NCI-H146 treated with DMSO at 0.1 percent for 48 hours (cell line): Measurements from ENCODE around the gene INSYN2B.

Experiments
- DNase-seq: peaks from one replicate; lab custom pipeline; 2025; ENCODE audit not compliant: unreplicated experiment; lab: John Stamatoyannopoulos, UW

INSYN2B gene

DNA sequence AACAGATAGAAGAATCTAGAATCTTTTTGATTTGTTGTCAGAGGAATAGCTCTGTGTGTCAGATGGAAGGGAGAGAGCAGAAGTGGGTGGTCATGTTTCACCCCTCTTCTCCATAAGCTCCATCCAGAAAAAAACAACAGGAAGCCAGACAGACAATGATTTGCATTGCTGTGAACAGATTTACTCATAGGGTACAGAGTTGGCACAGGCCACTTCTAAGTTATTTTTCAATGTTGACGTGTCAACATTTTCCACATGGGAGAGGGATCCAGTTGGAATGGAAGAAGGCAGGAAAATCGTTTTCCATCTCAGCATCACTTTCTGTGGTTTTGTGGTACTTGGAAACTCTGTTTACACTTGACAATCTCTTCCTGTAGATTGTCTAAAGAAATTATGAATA is 86.7 kb downstream of the INSYN2B start:
- DNase-seq: no peak

DNA sequence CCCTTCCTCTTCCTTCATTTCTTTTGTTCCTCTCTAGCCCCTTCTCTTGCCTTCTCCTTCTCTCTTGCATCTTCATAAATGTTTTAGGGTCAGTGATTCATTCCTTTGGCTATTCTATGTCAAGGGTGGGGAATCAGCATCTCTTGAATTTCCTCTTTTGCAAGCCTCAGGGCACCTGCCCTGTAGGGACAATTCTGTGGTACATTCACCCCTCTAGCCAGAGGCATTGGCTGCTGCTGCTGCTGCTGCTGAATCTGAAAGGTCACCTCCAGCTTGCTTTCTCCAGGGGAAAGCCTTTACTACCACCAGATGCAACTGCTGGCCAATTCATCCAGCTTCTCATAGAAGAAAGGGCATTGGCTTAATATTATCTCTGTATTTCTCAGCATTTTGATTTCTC is 87.3 kb downstream of the INSYN2B start:
- no peak for DNase-seq

DNA sequence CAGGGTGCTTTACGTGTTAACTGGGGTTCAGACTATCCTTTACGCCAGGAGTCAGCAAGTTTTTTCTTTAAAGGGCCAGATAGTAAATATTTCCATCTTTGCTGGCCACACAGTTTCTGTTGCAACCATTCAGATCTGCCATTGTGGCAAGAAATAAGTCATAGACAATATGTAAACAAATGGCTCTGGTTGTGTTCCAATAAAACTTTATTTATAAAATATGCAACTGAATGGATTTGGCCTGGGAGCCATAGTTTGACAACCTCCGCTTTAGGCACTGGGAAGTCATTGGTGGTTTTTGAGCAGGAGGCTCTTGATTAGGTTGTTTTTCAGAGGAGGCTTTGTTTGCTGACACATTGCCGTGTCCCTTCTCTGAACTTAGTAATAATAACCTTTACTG is 90.7 kb downstream of the INSYN2B start:
- DNase-seq: no peak

DNA sequence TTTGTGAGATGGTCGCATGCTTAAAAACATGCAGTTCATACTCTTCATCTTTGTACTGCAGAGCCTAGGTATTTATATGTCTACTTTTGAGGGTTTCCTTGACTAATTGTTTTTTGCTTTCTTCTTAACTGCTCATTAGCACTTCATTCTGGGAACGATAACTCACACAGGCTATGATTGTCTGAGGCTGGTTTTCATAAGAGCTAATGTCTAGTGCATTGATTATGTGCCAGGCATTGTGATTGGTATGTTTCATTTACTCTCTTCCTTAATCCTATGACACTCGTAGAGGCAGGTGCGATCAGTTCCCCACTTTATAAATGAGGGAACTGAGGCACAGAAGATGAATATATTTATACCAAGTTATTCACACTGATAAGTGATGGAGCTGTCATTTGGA is 93.6 kb downstream of the INSYN2B start:
- DNase-seq: no peak

DNA sequence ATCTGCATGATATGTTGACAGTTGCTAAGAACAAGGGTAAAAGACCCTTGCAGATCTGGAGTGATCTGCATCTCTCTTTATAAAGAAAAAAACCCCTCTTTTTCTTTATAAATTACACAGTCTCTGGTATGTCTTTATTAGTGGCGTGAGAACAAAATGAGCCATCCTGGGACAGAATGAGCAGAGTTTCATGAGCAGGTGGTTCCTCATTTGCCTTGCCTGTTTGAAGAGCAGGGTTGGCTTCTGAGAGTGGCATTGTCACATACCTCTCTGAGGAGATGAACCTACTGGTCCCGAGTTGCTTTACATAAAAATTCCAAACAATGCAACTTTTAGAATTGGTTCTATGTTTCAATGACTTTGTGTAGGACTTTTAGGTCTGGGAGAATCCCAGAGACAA is 94.3 kb downstream of the INSYN2B start:
- DNase-seq: no peak

DNA sequence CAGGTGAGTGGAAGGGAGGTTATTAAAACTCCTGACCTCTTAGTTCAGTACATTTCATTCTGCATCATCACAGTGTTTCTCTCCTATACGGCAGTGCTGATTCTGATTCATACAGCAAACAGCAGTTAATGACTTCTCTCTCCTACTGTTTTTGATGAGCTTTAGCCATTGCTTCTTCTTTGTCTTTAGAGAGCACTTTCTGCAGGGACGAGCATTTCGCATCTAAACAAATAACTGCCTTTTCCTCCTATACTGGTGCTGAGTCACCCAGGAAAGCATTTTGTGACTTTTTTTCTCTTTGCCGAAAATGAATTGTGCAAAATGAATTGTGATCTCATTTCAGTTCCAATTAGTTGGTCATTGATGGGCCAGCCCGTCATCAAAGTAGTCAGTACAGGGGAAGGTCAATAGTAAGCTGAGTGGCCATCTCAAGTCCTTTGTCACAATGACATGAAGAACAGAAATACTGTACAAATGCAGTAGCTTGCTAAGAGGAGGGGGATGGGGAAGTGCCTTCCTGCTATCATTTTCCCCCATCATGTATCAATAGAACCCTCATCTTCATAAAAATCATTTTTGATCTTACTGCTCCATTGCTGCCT is 98.5 kb downstream of the INSYN2B start:
- no peak for DNase-seq

DNA sequence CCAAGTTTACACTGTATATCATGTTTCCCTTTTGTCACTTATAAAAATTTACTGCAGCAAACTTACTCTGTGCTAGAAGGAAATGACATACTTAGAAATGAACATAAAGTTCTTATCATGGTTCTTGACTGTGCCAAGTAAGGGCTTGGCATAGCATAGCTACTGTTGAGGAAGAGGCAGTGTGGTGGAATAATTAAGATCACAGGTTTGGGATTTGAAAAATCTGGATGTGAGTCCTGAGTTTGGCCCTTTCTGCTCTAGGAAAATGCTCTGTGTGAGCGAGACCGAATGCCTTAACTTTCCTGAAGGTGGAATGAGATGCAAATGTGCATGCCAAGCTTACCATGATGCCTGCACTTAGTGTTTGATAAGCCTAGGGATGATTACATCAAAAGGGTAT is 99.5 kb downstream of the INSYN2B start:
- DNase-seq: no peak

DNA sequence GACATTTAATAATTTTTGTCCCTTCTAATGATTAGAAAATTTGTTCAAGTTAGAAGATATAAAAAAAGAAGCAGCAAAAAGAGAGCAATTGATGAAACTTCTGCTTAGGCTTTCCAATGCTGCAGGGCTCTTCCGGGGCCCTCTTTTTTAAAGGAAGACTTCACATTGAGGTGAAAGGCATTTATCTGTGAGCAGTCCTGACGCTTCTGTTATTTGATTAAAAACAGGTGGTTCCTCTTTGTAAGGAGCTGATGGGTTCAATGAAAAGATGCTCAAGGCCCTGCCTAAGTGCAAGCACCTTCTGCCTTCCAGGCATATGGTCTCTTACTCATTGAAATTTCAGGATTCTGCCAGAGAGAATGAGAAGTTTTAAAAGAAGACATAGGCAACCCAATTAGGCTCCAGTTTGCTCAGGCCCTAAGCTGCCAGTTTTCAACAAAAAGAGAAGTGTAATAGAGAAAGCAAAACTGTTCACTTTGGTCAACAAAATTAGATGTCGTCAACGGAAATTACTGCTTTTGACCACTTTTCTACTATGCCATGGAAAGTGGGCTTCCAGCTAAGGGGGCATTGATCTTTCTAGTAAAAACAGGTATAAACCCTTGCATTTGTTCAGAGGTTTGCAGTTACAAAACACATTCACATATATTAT is 100.2 kb downstream of the INSYN2B start:
- no peak for DNase-seq

DNA sequence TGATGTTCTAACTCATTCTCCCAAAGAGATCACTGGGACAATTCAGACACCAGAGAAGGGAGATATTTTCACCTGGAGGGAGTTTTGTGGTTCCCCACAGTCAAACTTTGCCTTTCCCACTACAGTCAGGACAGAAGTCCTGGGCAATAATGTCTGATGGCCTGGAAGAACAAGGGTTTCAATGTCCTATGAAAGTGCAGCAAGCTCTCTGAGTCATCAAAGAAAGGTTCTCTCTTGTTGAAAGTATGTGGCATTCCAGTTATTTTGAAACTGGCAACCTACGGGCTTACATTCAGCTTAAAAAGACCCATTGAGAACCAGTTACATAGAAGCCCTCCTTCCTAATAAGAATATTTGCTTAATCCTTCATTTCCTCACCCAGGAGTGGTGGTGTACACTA is 103.9 kb downstream of the INSYN2B start:
- no peak for DNase-seq

DNA sequence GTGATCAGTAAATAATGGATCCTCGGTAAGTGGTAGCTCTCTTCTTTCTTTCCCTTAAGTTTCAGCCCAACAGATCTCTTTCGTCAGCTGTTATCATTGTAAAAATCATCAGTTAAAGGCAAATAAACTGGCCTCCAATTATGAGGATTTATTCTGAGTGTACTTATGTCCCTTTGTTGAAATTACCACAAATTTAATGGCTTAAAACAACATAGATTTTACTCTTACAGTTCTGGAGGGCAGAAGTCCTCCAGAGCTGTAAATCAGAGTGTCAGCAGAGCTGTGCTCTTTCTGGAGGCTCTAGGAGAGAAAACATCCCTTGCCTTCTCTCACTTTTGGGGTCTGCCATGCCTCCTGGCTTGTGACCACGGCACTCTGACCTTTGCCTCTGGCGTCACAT is 104.6 kb downstream of the INSYN2B start:
- no peak for DNase-seq

DNA sequence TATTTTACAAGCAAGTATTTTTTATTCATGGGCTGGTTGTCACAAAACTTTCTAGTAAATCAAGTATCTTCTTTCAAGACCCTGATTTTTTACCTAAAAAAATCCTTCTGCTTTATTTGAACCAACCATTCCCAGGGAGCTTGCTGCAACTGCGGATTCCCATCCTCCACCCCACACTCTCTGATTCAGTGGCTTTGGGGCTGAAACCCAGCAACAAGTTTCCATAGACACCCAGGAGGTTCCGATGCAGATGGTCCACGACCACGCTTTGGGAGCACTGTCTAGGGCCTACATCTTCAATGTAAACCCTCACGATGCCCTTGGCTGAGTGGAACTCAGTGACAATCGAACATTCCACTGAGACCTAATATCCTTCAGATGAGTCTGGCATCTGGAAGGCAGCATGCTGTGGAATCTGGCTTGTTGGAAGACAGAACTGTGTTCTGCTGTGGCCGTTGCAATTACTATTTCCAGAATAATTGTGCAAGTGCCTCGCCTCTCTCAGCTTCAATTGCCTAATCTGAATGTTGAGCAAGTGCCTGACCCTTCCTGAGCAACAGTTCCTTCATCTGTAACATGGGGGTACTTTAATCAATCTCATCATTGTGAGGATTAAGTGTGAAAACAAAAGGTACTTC is 105.1 kb downstream of the INSYN2B start:
- no peak for DNase-seq

DNA sequence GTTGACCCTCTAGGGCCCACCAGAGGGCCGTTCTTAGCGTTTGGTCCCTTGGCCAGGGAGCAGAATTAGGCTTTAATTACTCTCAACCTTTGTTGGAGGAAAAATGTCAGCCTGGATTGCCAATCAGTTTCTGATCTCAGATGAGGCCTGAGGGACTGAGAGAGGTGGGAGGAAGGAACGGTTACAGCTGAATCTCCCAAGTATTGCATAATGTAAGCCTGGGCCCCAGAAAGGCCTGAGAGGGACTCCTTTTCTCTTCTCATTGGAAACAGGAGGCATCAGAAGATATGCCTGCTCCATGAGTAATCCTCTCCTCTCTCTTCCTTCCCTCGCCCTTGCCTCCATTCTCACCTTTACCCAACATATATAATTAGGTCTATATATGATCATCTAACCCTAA is 105.7 kb downstream of the INSYN2B start:
- DNase-seq: no peak

DNA sequence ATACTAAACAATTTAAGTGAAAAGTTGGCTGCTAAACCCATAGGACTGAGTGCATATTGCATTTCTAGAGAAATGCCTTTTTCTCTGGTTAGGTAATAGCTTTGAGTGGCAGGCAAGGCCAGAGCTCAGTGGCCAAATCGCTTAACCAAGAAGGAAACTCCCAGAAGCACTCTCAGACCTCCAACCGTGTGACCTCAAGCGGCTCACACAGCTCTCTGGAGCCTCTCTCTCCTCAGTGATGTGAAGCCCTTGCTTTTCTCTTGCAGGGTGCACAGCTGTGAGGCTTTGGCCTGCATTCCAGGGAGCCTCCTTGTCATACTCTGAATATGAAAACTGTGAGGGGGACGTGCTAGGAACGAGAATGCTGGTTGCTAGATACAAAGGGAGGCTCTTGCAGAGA is 106.7 kb downstream of the INSYN2B start:
- DNase-seq: no peak

DNA sequence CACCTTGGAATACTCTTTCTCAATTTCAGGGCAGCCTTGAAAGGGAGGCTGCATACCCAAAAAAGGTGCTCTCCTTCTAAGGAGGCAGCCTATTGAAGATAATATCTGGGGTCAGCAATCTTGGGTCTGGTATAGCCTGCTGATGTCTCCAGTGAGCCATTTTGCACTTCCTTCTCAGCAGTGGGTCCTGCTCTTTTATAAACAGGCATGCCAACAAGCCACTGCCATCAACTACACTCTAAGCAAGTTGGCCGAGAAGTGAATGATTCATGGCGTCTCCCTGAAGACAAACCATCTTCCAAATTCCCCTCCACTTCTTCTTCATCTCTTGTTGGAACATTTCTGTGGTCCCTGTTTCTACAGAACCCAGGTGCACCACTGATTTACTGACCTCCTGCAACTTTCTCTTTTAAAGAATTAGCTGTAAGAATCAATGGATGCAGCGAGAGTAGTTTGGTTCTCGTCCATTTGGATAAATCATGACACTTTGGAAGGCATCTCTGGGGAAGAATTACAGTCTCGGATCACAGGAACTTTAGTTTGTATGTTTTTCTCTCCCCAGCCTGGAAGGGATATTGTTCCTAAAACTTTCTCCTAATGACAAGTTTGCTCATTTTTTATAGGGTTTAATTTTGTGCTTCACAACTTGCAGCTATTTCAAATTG is 108.3 kb downstream of the INSYN2B start:
- no peak for DNase-seq

DNA sequence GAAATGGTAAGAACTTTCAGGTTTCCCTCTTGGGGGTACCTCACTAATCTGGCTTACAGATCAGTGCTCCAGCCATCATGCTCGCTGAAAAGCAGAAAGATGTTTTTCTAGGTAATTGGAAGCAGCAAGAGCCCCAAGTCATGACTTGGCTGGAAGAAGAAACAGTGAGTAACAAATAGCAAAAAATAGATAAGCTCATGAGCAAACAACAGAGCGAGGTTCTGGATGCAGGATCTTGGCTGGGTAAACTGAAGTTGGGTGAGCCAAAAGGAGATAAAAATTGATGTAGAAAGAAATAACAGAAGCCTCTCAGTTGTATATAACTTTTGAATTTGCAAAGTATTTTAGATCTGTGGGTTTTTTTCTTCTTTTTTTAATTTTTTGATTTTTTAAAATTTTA is 110.1 kb downstream of the INSYN2B start:
- DNase-seq: no peak

DNA sequence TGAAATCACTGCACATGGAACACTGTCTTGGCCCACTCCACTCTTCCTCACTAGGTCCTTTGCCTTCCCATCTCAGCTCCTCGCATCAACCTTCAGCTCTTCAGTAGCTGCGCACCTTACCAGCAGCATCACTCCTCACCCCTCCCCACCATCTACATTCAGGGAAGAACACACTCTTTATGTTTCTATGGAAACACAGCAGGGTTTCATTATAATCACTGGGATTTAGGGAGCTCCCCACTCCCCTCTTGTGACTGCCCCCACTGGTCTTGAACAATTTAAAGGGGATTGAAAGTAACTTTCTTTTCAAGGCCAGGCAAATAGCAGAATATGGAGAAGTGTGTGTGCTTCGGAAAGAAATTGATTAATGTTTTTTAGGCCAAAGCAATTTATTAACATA is 111.2 kb downstream of the INSYN2B start:
- no peak for DNase-seq

DNA sequence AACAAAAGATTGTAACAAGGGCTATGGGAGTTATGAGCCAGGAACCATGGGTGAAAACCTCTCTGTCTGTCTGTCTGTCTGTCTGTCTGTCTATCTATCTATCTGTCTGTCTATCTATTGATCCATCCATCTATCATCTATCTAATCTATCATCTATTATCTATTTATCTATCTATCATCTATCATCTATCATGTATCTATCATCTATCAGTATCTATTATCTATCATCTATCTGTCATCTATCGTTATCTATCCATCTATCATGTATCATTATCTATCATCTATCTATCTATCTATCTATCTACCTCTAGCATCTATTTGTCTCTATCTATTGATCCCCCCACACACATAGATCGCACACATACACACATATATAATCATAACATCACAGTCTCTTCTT is 112.9 kb downstream of the INSYN2B start:
- no peak for DNase-seq

DNA sequence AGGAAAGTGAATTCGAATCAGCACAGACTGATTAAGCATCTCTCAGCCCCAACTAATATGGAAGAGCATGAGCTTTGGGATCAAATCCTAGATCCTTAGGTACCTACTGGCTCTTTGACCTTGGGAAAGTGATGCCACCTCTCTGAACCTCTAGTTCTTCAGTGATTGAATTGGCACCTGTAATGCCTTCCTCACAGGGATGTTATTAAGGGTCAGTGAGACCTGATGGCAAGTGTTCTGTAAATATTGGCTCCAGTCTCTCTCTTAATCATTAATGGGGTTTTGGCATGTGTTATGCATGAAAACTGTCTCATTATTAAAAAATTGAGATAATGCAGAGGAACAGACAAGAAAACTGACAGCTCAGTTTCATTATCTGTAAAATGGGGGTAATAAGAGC is 115.8 kb downstream of the INSYN2B start:
- DNase-seq: no peak

DNA sequence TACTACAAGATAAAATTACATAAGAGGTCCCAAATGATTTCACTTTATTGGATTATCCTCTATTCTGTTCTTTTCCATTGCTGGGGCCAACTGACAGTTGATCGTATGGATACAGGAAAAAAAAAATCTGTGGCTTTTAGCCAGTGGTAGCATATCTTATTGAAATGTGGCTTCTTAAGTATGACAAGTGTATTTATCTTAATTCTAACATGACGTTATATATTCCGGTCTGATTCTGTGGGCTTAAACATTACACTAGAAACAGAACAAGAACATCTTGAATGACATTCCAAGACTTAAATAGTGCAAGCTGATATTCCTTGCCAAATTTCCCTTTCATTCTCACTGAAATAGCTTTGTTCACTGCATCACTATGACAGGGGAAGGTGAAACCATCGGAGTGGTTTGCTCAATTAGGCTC is 117.9 kb downstream of the INSYN2B start:
- no peak for DNase-seq

DNA sequence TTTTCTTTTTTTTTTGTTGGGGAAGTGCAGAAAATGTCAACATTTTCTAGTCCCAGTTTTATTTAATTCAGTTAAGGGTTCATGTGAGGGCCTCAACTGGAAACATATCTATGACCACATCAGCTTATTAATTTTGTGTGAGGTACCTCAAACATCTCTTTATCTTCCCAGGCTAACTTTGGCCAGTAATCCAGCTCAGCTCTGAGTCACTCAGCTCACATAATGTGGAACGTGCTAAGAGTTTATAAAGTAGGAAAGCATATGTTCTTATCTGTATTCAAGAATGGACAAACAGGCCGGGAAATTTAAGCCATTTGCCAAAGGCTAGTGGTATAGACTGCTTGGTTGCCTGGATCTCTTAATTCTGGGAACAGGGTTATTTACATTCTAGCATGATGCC is 118.4 kb downstream of the INSYN2B start:
- DNase-seq: no peak

DNA sequence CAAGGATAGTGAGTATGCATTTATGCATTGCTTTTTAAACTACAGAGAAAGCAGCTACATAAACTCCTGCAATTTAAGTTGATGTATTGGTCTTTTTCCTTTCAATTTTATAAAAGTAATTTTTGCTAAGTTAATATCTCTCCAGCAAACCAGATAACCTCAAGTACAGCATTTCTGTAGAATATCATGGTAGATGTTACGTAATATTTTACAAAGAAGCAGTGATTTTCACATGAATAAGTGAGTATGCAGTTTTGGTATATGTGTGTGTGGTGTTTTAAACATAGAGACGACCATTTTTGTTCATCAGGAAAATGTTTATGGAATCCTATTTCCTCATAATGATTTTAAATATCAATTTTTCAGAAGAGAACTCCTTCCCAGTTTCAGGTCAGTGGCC is 118.9 kb downstream of the INSYN2B start:
- DNase-seq: no peak

DNA sequence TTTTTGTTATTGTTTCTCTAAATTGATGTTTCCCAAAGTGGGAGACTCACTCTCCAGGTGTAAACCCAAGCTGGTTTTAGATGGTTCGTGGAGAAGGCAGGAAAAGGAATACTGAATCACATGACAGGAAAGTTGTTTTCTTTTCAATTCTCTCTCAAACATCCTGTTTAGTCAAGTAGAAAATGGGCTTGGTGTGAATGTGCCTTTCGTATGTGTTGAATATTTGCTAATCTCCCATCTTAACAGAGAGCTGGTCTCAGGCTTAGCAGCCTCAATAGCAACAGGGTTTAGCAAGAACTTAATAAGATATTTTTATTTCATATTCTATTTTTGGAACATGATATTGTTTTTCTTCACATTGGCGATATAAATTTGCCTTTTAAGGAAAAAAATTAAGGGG is 119.7 kb downstream of the INSYN2B start:
- no peak for DNase-seq
